Thyroid gland (tissue), 4 donors: ENCODE results near the gene HOXA7. TPM values are rescaled to one million over a fixed set of nuclear protein-coding genes. Genes with fewer than 3 reads are reported as not detected.

Source experiments
- DNase-seq, 2 donors: peaks; one replicate each; pipeline ENCODE4 v3.0.0-alpha.2; 2019
- H3K27ac ChIP-seq, 3 donors: fragments of 200-600 bp; sonication (generic); 1 replicate in 2 of 3; 2 replicates in 1 of 3; pipeline ENCODE4 v1.5.1; 2016 to 2019; ENCODE audit warnings: mild to moderate bottlenecking in 1 of 3, moderate library complexity in 1 of 3
- H3K27me3 ChIP-seq: fragments of 200-600 bp; sonication (generic); one replicate; pipeline ENCODE4 v1.5.1; 2019
- H3K36me3 ChIP-seq, 2 donors: fragments of 200-600 bp; sonication (generic); one replicate each; pipeline ENCODE4 v1.5.1; 2016 to 2019
- H3K4me1 ChIP-seq, 2 donors: fragments of 200-600 bp; sonication (generic); one replicate each; pipeline ENCODE4 v1.5.1; 2017 to 2019
- H3K4me3 ChIP-seq, 3 donors: fragments of 200-600 bp; sonication (generic); replicated peaks in 1 of 3; 1 replicate in 2 of 3; 2 replicates in 1 of 3; pipeline ENCODE4 v1.5.1; 2016; ENCODE audit warnings: mild to moderate bottlenecking in 1 of 3
- H3K9me3 ChIP-seq: fragments of 200-600 bp; sonication (generic); one replicate; pipeline ENCODE4 v1.5.1; 2017
- CTCF ChIP-seq, 6 experiments: fragments of 200-600 bp in 3 of 6; fragments of 450-650 bp in 3 of 6; sonication (generic) in 3 of 6; IDR thresholded peaks; one replicate each; pipeline ENCODE4 v1.5.1; 2016 to 2019; ENCODE audit warnings: antibody characterized with exemption in 6 of 6, mild to moderate bottlenecking in 2 of 6, inconsistent platforms in 1 of 6, moderate library complexity in 1 of 6
- POLR2A ChIP-seq, 2 donors: fragments of 450-650 bp; IDR thresholded peaks; one replicate each; pipeline ENCODE4 v1.6.1; 2017; ENCODE audit warnings: antibody characterized with exemption in 2 of 2, mild to moderate bottlenecking in 2 of 2, moderate library complexity in 1 of 2
- WGBS, 2 donors: methylation state at CpG; one replicate each; pipeline ENCODE4 v1.1.5; 2017; 5-methylcytosine and 5-hydroxymethylcytosine counted together
- intact Hi-C: fragments of 100-400 bp; cut with DNase I; formaldehyde crosslinking; loops from one replicate; pipeline ENCODE4 v1.15.1; 2023
- total RNA-seq, 4 donors: library from RNA; depleted of rRNA; stranded (reverse); fragments of >200 nt; gene quantifications; one replicate each; pipeline ENCODE4 v1.2.3, GENCODE V29; 2016

The HOXA7 gene
- total RNA-seq, 4 donors from 2014 or later = 0.34 to 2.1 (median 0.74) TPM

- no peaks in the 10 kb centered on the region for H3K36me3 ChIP-seq
- no peak overlapping the region for H3K27ac ChIP-seq
- intact Hi-C loops = loop anchor here (10.0 kb wide), 1 partner anchor 905 kb away; no protein-coding TSS in a partner anchor
- peaks cover 91% of the 10 kb centered on the region for H3K27me3 ChIP-seq
- TF ChIP-seq POLR2A (IDR thresholded peaks at IDR 0.05) (no peak), CTCF (IDR thresholded peaks at IDR 0.05) (no peak)
- H3K9me3 ChIP-seq = no peaks in the 10 kb centered on the region
- peaks cover 16 to 35% of the 10 kb centered on the region in 2 donors for H3K4me1 ChIP-seq
- no peak overlapping the region for H3K4me3 ChIP-seq
- 33 to 46% methylated on average over 7 of the region's 7 CpGs for WGBS, 2 donors
- DNase-seq = no peak
Observed at GRCh38 chr7:27189997-27190748, 33.7 kb upstream of the HOXA7 start.

GRCh38 chr7:27189295-27189996, 33.0 kb upstream of the HOXA7 start:
- Histone ChIP-seq H3K4me3 (no peak overlapping the region), H3K9me3 (no peaks in the 10 kb centered on the region), H3K27me3 (peaks cover 91% of the 10 kb centered on the region), H3K27ac (no peak overlapping the region), H3K36me3 (no peaks in the 10 kb centered on the region), H3K4me1 (peaks cover 20 to 41% of the 10 kb centered on the region in 2 donors)
- no peak for TF ChIP-seq CTCF (IDR thresholded peaks at IDR 0.05)
- no peak for TF ChIP-seq POLR2A (IDR thresholded peaks at IDR 0.05)
- intact Hi-C loops = no loop called here
- no peak for DNase-seq
- WGBS, 2 donors = 6 to 16% methylated on average over 4 to 21 of the region's 22 CpGs

- H3K36me3 ChIP-seq = no peaks in the 10 kb centered on the region
- H3K27ac ChIP-seq = no peak overlapping the region
- H3K27me3 ChIP-seq = peaks cover 91% of the 10 kb centered on the region
- intact Hi-C loops = no loop called here
- H3K4me1 ChIP-seq = peaks cover 26 to 49% of the 10 kb centered on the region in 2 donors
- 7% methylated on average over 25 to 45 of the region's 49 CpGs for WGBS, 2 donors
- DNase-seq = no peak
- TF ChIP-seq CTCF (IDR thresholded peaks at IDR 0.05) (no peak), POLR2A (IDR thresholded peaks at IDR 0.05) (no peak)
- no peaks in the 10 kb centered on the region for H3K9me3 ChIP-seq
- no peak overlapping the region for H3K4me3 ChIP-seq
Observed at GRCh38 chr7:27188386-27189294, 32.2 kb upstream of the HOXA7 start.

- TF ChIP-seq POLR2A (IDR thresholded peaks at IDR 0.05) (no peak), CTCF (IDR thresholded peaks at IDR 0.05) (no peak)
- no peak for DNase-seq
- H3K4me1 ChIP-seq = peaks cover 20 to 48% of the 10 kb centered on the region in 2 donors
- no peak overlapping the region for H3K4me3 ChIP-seq
- H3K9me3 ChIP-seq = no peaks in the 10 kb centered on the region
- no peak overlapping the region for H3K27ac ChIP-seq
- intact Hi-C loops = no loop called here
- peaks cover 91% of the 10 kb centered on the region for H3K27me3 ChIP-seq
- WGBS, 2 donors = 7% methylated on average over 37 to 38 of the region's 46 CpGs
- no peaks in the 10 kb centered on the region for H3K36me3 ChIP-seq
Observed at GRCh38 chr7:27187475-27188385, 31.3 kb upstream of the HOXA7 start.
